GM13976 (cell line): ENCODE results near the gene CDC16.

Source experiments
- DNase-seq: peaks from one replicate; pipeline ENCODE4 v3.0.0; 2012; ENCODE audit warnings: low spot score
- CTCF ChIP-seq: IDR thresholded peaks from 2 replicates; pipeline ENCODE4 v1.5.1; 2012; ENCODE audit warnings: borderline replicate concordance, mild to moderate bottlenecking; ENCODE audit not compliant: insufficient read depth; ENCODE audit errors: extremely low read depth, missing control alignments, control extremely low read depth
- in situ Hi-C: fragments of 300-500 bp; cut with MboI; formaldehyde crosslinking; loops from one replicate; pipeline ENCODE4 v1.12.0; 2022; ENCODE audit warnings: low sequenced_read_pairs, mixed read lengths, inconsistent platforms; ENCODE audit not compliant: unreplicated experiment

CDC16 gene

GRCh38 chr13:114310956-114311355 is 76.3 kb downstream of the CDC16 start:
- no peak for TF ChIP-seq CTCF
- in situ Hi-C loops, result no loop called here
- no peak for DNase-seq

GRCh38 chr13:114311387-114311786 is 76.7 kb downstream of the CDC16 start:
- in situ Hi-C loops, result no loop called here
- no peak for DNase-seq
- no peak for TF ChIP-seq CTCF

GRCh38 chr13:114311908-114312307 is 77.2 kb downstream of the CDC16 start:
- no peak for TF ChIP-seq CTCF
- in situ Hi-C loops, result no loop called here
- no peak for DNase-seq

- in situ Hi-C loops, result no loop called here
- peak; percentile 64 for DNase-seq
- TF ChIP-seq CTCF, result no peak
Observed at GRCh38 chr13:114313061-114313860, 78.6 kb downstream of the CDC16 start.

- DNase-seq, result peak; percentile 96
- TF ChIP-seq CTCF, result no peak
- in situ Hi-C loops, result no loop called here
Observed at GRCh38 chr13:114314074-114314912, 79.6 kb downstream of the CDC16 start, which contains the start of gene CHAMP1. CHAMP1 (plus strand) TSS chr13:114314503; CDS start chr13:114323843, 9,340 bp downstream.

GRCh38 chr13:114315074-114315785 is 80.5 kb downstream of the CDC16 start:
- no peak for DNase-seq
- TF ChIP-seq CTCF, result no peak
- in situ Hi-C loops, result no loop called here
